HEK293T (cell line): ENCODE data around the gene KCND2.

Experiments used
- CTCF ChIA-PET: fragments of 350-600 bp; formaldehyde crosslinking; extraction: SDS; loops from one replicate; lab custom pipeline; 2021; ENCODE audit warnings: antibody characterized with exemption, inconsistent platforms; lab: Yijun Ruan, JAX
- POLR2A ChIA-PET: fragments of 350-600 bp; formaldehyde crosslinking; extraction: SDS; loops from one replicate; lab custom pipeline; 2020; ENCODE audit warnings: antibody characterized with exemption, inconsistent platforms; lab: Yijun Ruan, JAX
- DNase-seq: peaks from one replicate; pipeline ENCODE4 v3.0.0; 2012; ENCODE audit warnings: mixed read lengths; ENCODE audit errors: extremely low spot score
- ARNT ChIP-seq: fragments of 450-650 bp; IDR thresholded peaks from 2 replicates; pipeline ENCODE4 v1.6.1; 2017; ENCODE audit warnings: mild to moderate bottlenecking
- BHLHE40 ChIP-seq: fragments of 450-650 bp; IDR thresholded peaks from 2 replicates; pipeline ENCODE4 v1.6.1; 2016; ENCODE audit warnings: mild to moderate bottlenecking, moderate library complexity, borderline replicate concordance
- CTBP1 ChIP-seq: fragments of 450-650 bp; IDR thresholded peaks from 2 replicates; pipeline ENCODE4 v1.6.1; 2016; ENCODE audit warnings: borderline replicate concordance
- ELF4 ChIP-seq: fragments of 450-650 bp; IDR thresholded peaks from 2 replicates; pipeline ENCODE4 v1.6.1; 2017; ENCODE audit warnings: antibody characterized with exemption
- FOXA1 ChIP-seq: fragments of 450-650 bp; IDR thresholded peaks from 2 replicates; pipeline ENCODE4 v1.6.1; 2016; ENCODE audit warnings: mild to moderate bottlenecking
- FOXK2 ChIP-seq: fragments of 450-650 bp; IDR thresholded peaks from 2 replicates; pipeline ENCODE4 v1.6.1; 2016; ENCODE audit warnings: mild to moderate bottlenecking
- FOXM1 ChIP-seq: fragments of 450-650 bp; IDR thresholded peaks from 2 replicates; pipeline ENCODE4 v1.6.1; 2017; ENCODE audit warnings: mild to moderate bottlenecking, borderline replicate concordance
- HDGF ChIP-seq: fragments of 450-650 bp; IDR thresholded peaks from 2 replicates; pipeline ENCODE4 v1.6.1; 2017; ENCODE audit warnings: antibody characterized with exemption, borderline replicate concordance
- L3MBTL2 ChIP-seq: fragments of 450-650 bp; conservative IDR thresholded peaks from 2 replicates; pipeline ENCODE4 v1.6.1; 2016; ENCODE audit warnings: mild to moderate bottlenecking
- LEF1 ChIP-seq: fragments of 450-650 bp; IDR thresholded peaks from 2 replicates; pipeline ENCODE4 v1.6.1; 2017; ENCODE audit warnings: mild to moderate bottlenecking, borderline replicate concordance
- NFRKB ChIP-seq: fragments of 450-650 bp; IDR thresholded peaks from 2 replicates; pipeline ENCODE4 v1.6.1; 2016; ENCODE audit warnings: mild to moderate bottlenecking, moderate library complexity
- PKNOX1 ChIP-seq: fragments of 450-650 bp; IDR thresholded peaks from 2 replicates; pipeline ENCODE4 v1.6.1; 2016
- SP1 ChIP-seq: fragments of 450-650 bp; IDR thresholded peaks from 2 replicates; pipeline ENCODE4 v1.6.1; 2017
- SUZ12 ChIP-seq: fragments of 450-650 bp; IDR thresholded peaks from 2 replicates; pipeline ENCODE4 v1.6.1; 2016; ENCODE audit warnings: mild to moderate bottlenecking
- TARDBP ChIP-seq: fragments of 450-650 bp; IDR thresholded peaks from 2 replicates; pipeline ENCODE4 v1.6.1; 2016
- ZNF384 ChIP-seq: fragments of 450-650 bp; IDR thresholded peaks from 2 replicates; pipeline ENCODE4 v1.6.1; 2016

KCND2 gene

GRCh38 chr7:120611975-120612374 lies 339.0 kb downstream of the KCND2 start:
- TF ChIP-seq FOXA1 (no peak), ELF4 (no peak), BHLHE40 (no peak), HDGF (no peak), FOXK2 (no peak), SP1 (no peak), PKNOX1 (no peak), ZNF384 (no peak), LEF1 (no peak), ARNT (no peak), FOXM1 (no peak), L3MBTL2 (no peak), TARDBP (no peak), CTBP1 (no peak), NFRKB (no peak), SUZ12 (no peak)
- no peak for DNase-seq
- POLR2A ChIA-PET, result no interaction called here
- CTCF ChIA-PET, result no interaction called here

- POLR2A ChIA-PET, result no interaction called here
- DNase-seq, result no peak
- CTCF ChIA-PET, result interaction anchor here (0.9 kb wide), 1 partner anchor 1008 kb away, joined by 3 read pairs; no protein-coding TSS in a partner anchor
- TF ChIP-seq TARDBP (no peak), ELF4 (no peak), HDGF (no peak), L3MBTL2 (no peak), SP1 (no peak)
These were observed 342.7 kb downstream of the KCND2 start for GRCh38 chr7:120615703-120616102.

GRCh38 chr7:120617275-120617674 lies 344.3 kb downstream of the KCND2 start:
- ChIA-PET CTCF (no interaction called here), POLR2A (no interaction called here)
- TF ChIP-seq FOXK2 (no peak), ZNF384 (no peak), SP1 (no peak), FOXM1 (no peak), LEF1 (no peak), NFRKB (no peak), L3MBTL2 (no peak), SUZ12 (no peak)
- DNase-seq, result no peak

GRCh38 chr7:120628251-120628650 lies 355.3 kb downstream of the KCND2 start:
- CTCF ChIA-PET, result no interaction called here
- POLR2A ChIA-PET, result no interaction called here
- no peak for DNase-seq
- TF ChIP-seq SP1 (no peak), LEF1 (no peak), PKNOX1 (no peak), TARDBP (no peak), L3MBTL2 (no peak), FOXK2 (no peak), BHLHE40 (no peak), ZNF384 (no peak), NFRKB (no peak), FOXA1 (no peak), SUZ12 (no peak), CTBP1 (no peak)

- ChIA-PET POLR2A (no interaction called here), CTCF (no interaction called here)
- DNase-seq, result no peak
- no peak for TF ChIP-seq ELF4
- no peak for TF ChIP-seq SP1
- TF ChIP-seq CTBP1, result no peak
- TF ChIP-seq PKNOX1, result no peak
- TF ChIP-seq L3MBTL2, result no peak
- TF ChIP-seq TARDBP, result no peak
- no peak for TF ChIP-seq BHLHE40
- TF ChIP-seq NFRKB, result no peak
- no peak for TF ChIP-seq SUZ12
- TF ChIP-seq FOXA1, result no peak
- no peak for TF ChIP-seq LEF1
These were observed 366.9 kb downstream of the KCND2 start for GRCh38 chr7:120639884-120640283.

- TF ChIP-seq ARNT, result no peak
- no peak for TF ChIP-seq NFRKB
- TF ChIP-seq ELF4, result no peak
- TF ChIP-seq PKNOX1, result no peak
- TF ChIP-seq TARDBP, result no peak
- no peak for TF ChIP-seq SP1
- TF ChIP-seq SUZ12, result no peak
- TF ChIP-seq HDGF, result no peak
- no peak for TF ChIP-seq BHLHE40
- no peak for TF ChIP-seq FOXM1
- no peak for TF ChIP-seq FOXK2
- no peak for TF ChIP-seq LEF1
- CTCF ChIA-PET, result no interaction called here
- no peak for DNase-seq
- POLR2A ChIA-PET, result no interaction called here
These were observed 373.0 kb downstream of the KCND2 start for GRCh38 chr7:120645966-120646365.
